ENCODE results near the gene BACE1-AS. TPM values are rescaled to one million over a fixed set of nuclear protein-coding genes. Genes with fewer than 3 reads are reported as not detected.
"Not testable (repeated sequence)": the region's sequence is repeated elsewhere in the genome, so short reads cannot be mapped to it uniquely, and the experiment has no call there.

The BACE1-AS gene
- total and polyA plus RNA-seq, 12 donors: 4.0 to 35.1 (median 7.5) TPM

- no peaks in the 10 kb centered on the region for H3K4me1 ChIP-seq (replicated peaks in 1 of 2)
- 92 to 96% (median 95%) methylated on average over 2 of the region's 2 CpGs for WGBS, 4 donors
- H3K9me3 ChIP-seq (replicated peaks in 1 of 3): no peaks in the 10 kb centered on the region
- H3K27me3 ChIP-seq: no peaks in the 10 kb centered on the region
- no peak overlapping the region for H3K27ac ChIP-seq
- intact Hi-C loops (cut with DNase I): no loop called here
- H3K4me3 ChIP-seq: no peak overlapping the region
- TF ChIP-seq POLR2A (IDR thresholded peaks at IDR 0.05) (no peak), CTCF (IDR thresholded peaks at IDR 0.05) (no peak)
- peaks cover 0 to 8% of the 10 kb centered on the region in 2 donors for H3K36me3 ChIP-seq (replicated peaks in 1 of 2)
- DNase-seq: no peak
Measured at GRCh38 chr11:117265745-117266144, 25.4 kb upstream of the BACE1-AS start.

- intact Hi-C loops (cut with DNase I): no loop called here
- WGBS, 4 donors: 91 to 100% (median 95%) methylated on average over 2 of the region's 2 CpGs
- H3K27me3 ChIP-seq: no peaks in the 10 kb centered on the region
- DNase-seq: no peak
- no peaks in the 10 kb centered on the region for H3K9me3 ChIP-seq (replicated peaks in 1 of 3)
- H3K36me3 ChIP-seq (replicated peaks in 1 of 2): no peaks in the 10 kb centered on the region
- H3K4me1 ChIP-seq (replicated peaks in 1 of 2): no peaks in the 10 kb centered on the region
- no peak overlapping the region for H3K27ac ChIP-seq
- H3K4me3 ChIP-seq: no peak overlapping the region
- TF ChIP-seq CTCF (IDR thresholded peaks at IDR 0.05): no peak
Measured at GRCh38 chr11:117269856-117270255, 21.3 kb upstream of the BACE1-AS start.

GRCh38 chr11:117271208-117271607, 19.9 kb upstream of the BACE1-AS start:
- no peak for DNase-seq
- no peak overlapping the region for H3K27ac ChIP-seq
- H3K4me1 ChIP-seq (replicated peaks in 1 of 2): no peaks in the 10 kb centered on the region
- no peaks in the 10 kb centered on the region for H3K9me3 ChIP-seq (replicated peaks in 1 of 3)
- no peaks in the 10 kb centered on the region for H3K27me3 ChIP-seq
- 91 to 98% (median 94%) methylated on average over 4 of the region's 4 CpGs for WGBS, 4 donors
- TF ChIP-seq POLR2A (IDR thresholded peaks at IDR 0.05): no peak
- TF ChIP-seq CTCF (IDR thresholded peaks at IDR 0.05): no peak
- H3K36me3 ChIP-seq (replicated peaks in 1 of 2): no peaks in the 10 kb centered on the region
- no peak overlapping the region for H3K4me3 ChIP-seq
- intact Hi-C loops (cut with DNase I): no loop called here

GRCh38 chr11:117272175-117272574, 19.0 kb upstream of the BACE1-AS start:
- H3K36me3 ChIP-seq (replicated peaks in 1 of 2); H3K27me3 ChIP-seq; H3K4me1 ChIP-seq (replicated peaks in 1 of 2); H3K4me3 ChIP-seq; DNase-seq; H3K9me3 ChIP-seq (replicated peaks in 1 of 3); H3K27ac ChIP-seq; intact Hi-C loops (cut with DNase I): not testable (repeated sequence)
- WGBS, 4 donors: 95 to 99% (median 96%) methylated on average over 4 to 5 of the region's 5 CpGs

GRCh38 chr11:117273550-117274289, 17.4 kb upstream of the BACE1-AS start:
- 66 to 82% (median 74%) methylated on average over 9 of the region's 9 CpGs for WGBS, 4 donors

More at GRCh38 chr11:117273550-117274289, 17.4 kb upstream of the BACE1-AS start:
- Histone ChIP-seq H3K36me3 (replicated peaks in 1 of 2) (no peaks in the 10 kb centered on the region), H3K4me1 (replicated peaks in 1 of 2) (no peaks in the 10 kb centered on the region), H3K4me3 (no peak overlapping the region), H3K27me3 (no peaks in the 10 kb centered on the region), H3K9me3 (replicated peaks in 1 of 3) (no peaks in the 10 kb centered on the region), H3K27ac (no peak overlapping the region)
- DNase-seq: peak in 2 of 7 donors; percentile 19 to 23
- no peak for TF ChIP-seq POLR2A (IDR thresholded peaks at IDR 0.05)
- no peak for TF ChIP-seq CTCF (IDR thresholded peaks at IDR 0.05)
- intact Hi-C loops (cut with DNase I): no loop called here

Data from adrenal gland (tissue), 12 donors.